ENCODE data around the gene RBM17. TPM values are rescaled to one million over a fixed set of nuclear protein-coding genes. Genes with fewer than 3 reads are reported as not detected.

Gene RBM17
- total and polyA plus RNA-seq, 2 of the 13 experiments (the other 11 are each of a cell fraction or from before 2014, with no cell fraction given) = 30.7 to 77.5 TPM

- no peak for FAIRE-seq
- H3K36me3 ChIP-seq (replicated peaks in 1 of 2; ENCODE audit: control insufficient read depth in 1 of 2, insufficient read depth in 2 of 2, low read length in 2 of 2) = no peaks in the 10 kb centered on the region
- no peak overlapping the region for H3K4me2 ChIP-seq (ENCODE audit: low read depth, low read length)
- H3K4me3 ChIP-seq (replicated peaks in 1 of 3; ENCODE audit: insufficient read depth in 1 of 3, low read depth in 2 of 3, low read length in 3 of 3) = no peak overlapping the region
- H3K9ac ChIP-seq (ENCODE audit: insufficient read depth, low read depth, low read length) = no peak overlapping the region
- no peak overlapping the region for H2AFZ ChIP-seq (ENCODE audit: low read length)
- no peaks in the 10 kb centered on the region for H3K9me3 ChIP-seq (ENCODE audit: low read length)
- no peaks in the 10 kb centered on the region for H4K20me1 ChIP-seq (ENCODE audit: insufficient read depth, low read length)
- CTCF ChIA-PET (ENCODE audit: low intra/inter-chr PET ratio, low total read pairs) = no interaction called here
- in situ Hi-C loops (cut with HindIII; ENCODE audit: extremely low pct_ligation_motif_present, low pct_unique_long_range_greater_than_20kb) = no loop called here
- DNase-seq (ENCODE audit: low spot score) = no peak
- ATAC-seq = no peak
- TF ChIP-seq ZIK1 (CRISPR knock-in tag; IDR thresholded peaks at IDR 0.05; ENCODE audit: borderline replicate concordance, low read depth) = no peak
- no peak for TF ChIP-seq FOXK1 (CRISPR knock-in tag; IDR thresholded peaks at IDR 0.05; ENCODE audit: borderline replicate concordance, low read depth)
- TF ChIP-seq HNRNPUL1 (IDR thresholded peaks at IDR 0.05; ENCODE audit: low read depth, low read length) = no peak
- H3K27ac ChIP-seq (ENCODE audit: extremely low read length, insufficient read depth, low read length) = no peak overlapping the region
- BruUV-seq (replicated peaks) = no TSS peak
- H3K27me3 ChIP-seq (ENCODE audit: control insufficient read depth in 1 of 2, insufficient read depth in 2 of 2, low read length in 2 of 2) = peaks cover 1 to 12% of the 10 kb centered on the region in 2 experiments; a peak in 2 of 5 replicates
- intact Hi-C loops (cut with micrococcal nuclease; ENCODE audit: unreplicated experiment) = no loop called here
- H3K4me1 ChIP-seq (ENCODE audit: insufficient read depth, low read length) = peaks cover 6% of the 10 kb centered on the region
- no peaks in the 10 kb centered on the region for H3K79me2 ChIP-seq (ENCODE audit: insufficient read depth, low read length)
- POLR2A ChIA-PET = no interaction called here
- 48% methylated on average over 4 of the region's 4 CpGs for WGBS (ENCODE audit: low lambda C conversion rate)
Measured at GRCh38 chr10:6044751-6045313, 44.0 kb upstream of the RBM17 start.

GRCh38 chr10:6045314-6045848, 43.5 kb upstream of the RBM17 start:
- in situ Hi-C loops (cut with HindIII; ENCODE audit: extremely low pct_ligation_motif_present, low pct_unique_long_range_greater_than_20kb) (no loop called here), intact Hi-C loops (cut with micrococcal nuclease; ENCODE audit: unreplicated experiment) (no loop called here)
- Histone ChIP-seq H3K27me3 (ENCODE audit: control insufficient read depth in 1 of 2, insufficient read depth in 2 of 2, low read length in 2 of 2) (peaks cover 1 to 12% of the 10 kb centered on the region in 2 experiments; a peak in 2 of 5 replicates), H4K20me1 (ENCODE audit: insufficient read depth, low read length) (no peaks in the 10 kb centered on the region), H3K4me3 (replicated peaks in 1 of 3; ENCODE audit: insufficient read depth in 1 of 3, low read depth in 2 of 3, low read length in 3 of 3) (no peak overlapping the region), H3K27ac (ENCODE audit: extremely low read length, insufficient read depth, low read length) (no peak overlapping the region), H3K79me2 (ENCODE audit: insufficient read depth, low read length) (no peaks in the 10 kb centered on the region), H2AFZ (ENCODE audit: low read length) (no peak overlapping the region), H3K4me1 (ENCODE audit: insufficient read depth, low read length) (peaks cover 11% of the 10 kb centered on the region), H3K4me2 (ENCODE audit: low read depth, low read length) (no peak overlapping the region), H3K9me3 (ENCODE audit: low read length) (no peaks in the 10 kb centered on the region), H3K9ac (ENCODE audit: insufficient read depth, low read depth, low read length) (no peak overlapping the region), H3K36me3 (replicated peaks in 1 of 2; ENCODE audit: control insufficient read depth in 1 of 2, insufficient read depth in 2 of 2, low read length in 2 of 2) (no peaks in the 10 kb centered on the region)
- ChIA-PET CTCF (ENCODE audit: low intra/inter-chr PET ratio, low total read pairs) (no interaction called here), POLR2A (no interaction called here)
- 16% methylated on average over 8 of the region's 8 CpGs for whole genome bisulfite sequencing (ENCODE audit: low lambda C conversion rate)
- ATAC-seq (no peak), DNase-seq (ENCODE audit: low spot score) (no peak), FAIRE-seq (no peak)
- no TSS peak for BruUV-seq (replicated peaks)
- TF ChIP-seq ASH2L (IDR thresholded peaks at IDR 0.05; ENCODE audit: insufficient read length, low read depth, low read length) (no peak), DR1 (CRISPR knock-in tag; IDR thresholded peaks at IDR 0.05) (no peak), SALL2 (CRISPR knock-in tag; IDR thresholded peaks at IDR 0.05) (no peak), ZMAT3 (CRISPR knock-in tag; conservative IDR thresholded peaks at IDR 0.05) (no peak), MATR3 (CRISPR knock-in tag; IDR thresholded peaks at IDR 0.05) (no peak), SNAI1 (CRISPR knock-in tag; IDR thresholded peaks at IDR 0.05; ENCODE audit: borderline replicate concordance) (no peak), NCOA1 (CRISPR knock-in tag; IDR thresholded peaks at IDR 0.05) (no peak), ARID2 (CRISPR knock-in tag; IDR thresholded peaks at IDR 0.05; ENCODE audit: borderline replicate concordance) (no peak), ZNF772 (CRISPR knock-in tag; IDR thresholded peaks at IDR 0.05) (no peak), PLSCR1 (CRISPR knock-in tag; IDR thresholded peaks at IDR 0.05; ENCODE audit: borderline replicate concordance) (no peak), SRF (IDR thresholded peaks at IDR 0.05; ENCODE audit: low read depth, low read length) (no peak), ZNF652 (CRISPR knock-in tag; IDR thresholded peaks at IDR 0.05; ENCODE audit: borderline replicate concordance, low read depth) (no peak), NCOA5 (CRISPR knock-in tag; IDR thresholded peaks at IDR 0.05) (no peak), ZNF616 (CRISPR knock-in tag; IDR thresholded peaks at IDR 0.05; ENCODE audit: low read depth) (no peak), ATF7-NPFF (CRISPR knock-in tag; IDR thresholded peaks at IDR 0.05; ENCODE audit: low read depth) (no peak), FOXA1 (IDR thresholded peaks at IDR 0.05) (no peak), FOXA1 (CRISPR knock-in tag; IDR thresholded peaks at IDR 0.05) (no peak)

All from HepG2 (cell line).